Tibial artery (tissue), 4 donors: ENCODE measurements around the gene GJA5.

ENCODE experiments used
- DNase-seq, 2 donors: peaks; one replicate each; pipeline ENCODE4 v3.0.0-alpha.2; 2019
- H3K27ac ChIP-seq, 2 donors: fragments of 200-600 bp; sonication (generic) in 1 of 2; 1 replicate in 1 of 2; 2 replicates in 1 of 2; pipeline ENCODE4 v1.5.1; 2018 to 2019; ENCODE audit warnings: mild to moderate bottlenecking in 1 of 2
- H3K27me3 ChIP-seq, 2 donors: fragments of 200-600 bp; sonication (generic) in 1 of 2; one replicate each; pipeline versions ENCODE4 v1.5.1 to v1.6.0; 2016 to 2019
- H3K36me3 ChIP-seq, 3 donors: fragments of 200-600 bp; sonication (generic) in 2 of 3; one replicate each; pipeline ENCODE4 v1.5.1; 2016 to 2019; ENCODE audit warnings: mild to moderate bottlenecking in 2 of 3
- H3K4me1 ChIP-seq, 4 donors: fragments of 200-600 bp; sonication (generic) in 2 of 4; 1 replicate in 3 of 4; 2 replicates in 1 of 4; pipeline ENCODE4 v1.5.1; 2016 to 2019
- H3K4me3 ChIP-seq, 2 donors: fragments of 200-600 bp; sonication (generic) in 1 of 2; 1 replicate in 1 of 2; 2 replicates in 1 of 2; pipeline ENCODE4 v1.5.1; 2018 to 2019; ENCODE audit warnings: mild to moderate bottlenecking in 2 of 2
- H3K9me3 ChIP-seq, 3 donors: fragments of 200-600 bp; sonication (generic) in 1 of 3; one replicate each; pipeline ENCODE4 v1.5.1; 2016 to 2019
- intact Hi-C: fragments of 100-400 bp; cut with DNase I; formaldehyde crosslinking; loops from one replicate; pipeline ENCODE4 v1.15.0; 2023; ENCODE audit warnings: low total_unique reads
- TF ChIP-seq, protein P1 (sequence below), 2 experiments: fragments of 200-600 bp in 1 of 2; fragments of 450-650 bp in 1 of 2; IDR thresholded peaks; one replicate each; pipeline ENCODE4 v1.5.1; 2017 to 2019; ENCODE audit warnings: antibody characterized with exemption in 2 of 2, mild to moderate bottlenecking in 1 of 2, moderate library complexity in 1 of 2

Gene GJA5

DNA sequence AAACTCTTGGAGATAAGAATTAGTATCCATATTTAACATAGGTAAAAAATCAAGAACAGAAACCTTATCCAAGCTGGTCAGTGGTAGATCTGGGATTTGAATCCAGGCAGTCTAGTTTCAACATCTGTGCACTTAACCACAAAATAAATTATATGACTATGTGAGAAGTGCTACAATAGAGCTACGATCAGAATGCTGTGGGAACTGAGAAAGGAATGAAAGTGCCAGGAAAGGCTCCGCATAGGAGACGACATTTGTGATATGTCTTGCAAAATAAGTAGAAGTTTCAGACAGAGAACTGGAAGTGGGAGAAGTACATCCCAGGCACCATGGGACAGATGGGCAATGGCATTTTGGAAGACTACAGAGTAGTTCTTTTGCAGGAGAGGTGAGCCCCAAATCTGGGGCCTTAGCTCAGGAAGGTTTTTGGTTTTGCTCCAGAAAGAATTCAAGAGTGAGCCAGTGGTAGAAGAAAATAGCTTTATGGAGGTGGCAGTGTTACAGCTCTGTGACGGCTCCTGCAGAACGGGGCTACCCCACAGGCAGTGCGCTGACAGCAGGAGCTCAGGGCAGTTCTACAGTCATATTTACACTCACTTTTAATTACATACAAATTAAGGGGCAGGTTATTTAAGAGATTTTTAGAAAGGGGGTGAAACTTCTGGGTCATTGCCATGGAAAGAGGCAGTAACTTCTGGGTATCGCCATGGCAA lies 25.5 kb upstream of the GJA5 start:
- intact Hi-C loops, result no loop called here
- no peaks in the 10 kb centered on the region for H3K27me3 ChIP-seq
- no peak overlapping the region for H3K4me3 ChIP-seq
- TF ChIP-seq, protein P1, sequence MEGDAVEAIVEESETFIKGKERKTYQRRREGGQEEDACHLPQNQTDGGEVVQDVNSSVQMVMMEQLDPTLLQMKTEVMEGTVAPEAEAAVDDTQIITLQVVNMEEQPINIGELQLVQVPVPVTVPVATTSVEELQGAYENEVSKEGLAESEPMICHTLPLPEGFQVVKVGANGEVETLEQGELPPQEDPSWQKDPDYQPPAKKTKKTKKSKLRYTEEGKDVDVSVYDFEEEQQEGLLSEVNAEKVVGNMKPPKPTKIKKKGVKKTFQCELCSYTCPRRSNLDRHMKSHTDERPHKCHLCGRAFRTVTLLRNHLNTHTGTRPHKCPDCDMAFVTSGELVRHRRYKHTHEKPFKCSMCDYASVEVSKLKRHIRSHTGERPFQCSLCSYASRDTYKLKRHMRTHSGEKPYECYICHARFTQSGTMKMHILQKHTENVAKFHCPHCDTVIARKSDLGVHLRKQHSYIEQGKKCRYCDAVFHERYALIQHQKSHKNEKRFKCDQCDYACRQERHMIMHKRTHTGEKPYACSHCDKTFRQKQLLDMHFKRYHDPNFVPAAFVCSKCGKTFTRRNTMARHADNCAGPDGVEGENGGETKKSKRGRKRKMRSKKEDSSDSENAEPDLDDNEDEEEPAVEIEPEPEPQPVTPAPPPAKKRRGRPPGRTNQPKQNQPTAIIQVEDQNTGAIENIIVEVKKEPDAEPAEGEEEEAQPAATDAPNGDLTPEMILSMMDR (IDR thresholded peaks at IDR 0.05), result no peak
- no peaks in the 10 kb centered on the region for H3K36me3 ChIP-seq
- no peaks in the 10 kb centered on the region for H3K9me3 ChIP-seq
- no peak overlapping the region for H3K27ac ChIP-seq
- DNase-seq, result no peak
- H3K4me1 ChIP-seq, result peaks cover 0 to 32% (median 5%) of the 10 kb centered on the region in 4 donors

DNA sequence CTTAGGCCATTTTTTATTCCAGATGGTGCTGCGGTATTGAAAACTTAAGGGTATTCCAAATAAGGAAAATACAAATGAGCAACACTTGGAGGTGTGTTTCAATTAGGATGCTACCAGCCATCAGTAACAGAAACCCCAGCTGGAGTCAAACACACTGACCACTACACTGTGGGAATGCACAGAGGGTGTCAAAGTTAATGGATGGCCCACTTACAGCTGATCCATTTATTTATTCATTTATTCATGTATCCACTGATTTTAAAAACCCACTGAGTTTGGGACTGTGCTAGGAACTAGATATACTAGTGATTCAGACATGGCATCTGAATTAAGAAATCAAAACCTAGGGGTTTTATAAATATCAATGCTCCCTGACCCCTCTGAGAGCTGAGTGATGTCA lies 24.5 kb upstream of the GJA5 start:
- Histone ChIP-seq H3K27ac (no peak overlapping the region), H3K27me3 (no peaks in the 10 kb centered on the region), H3K36me3 (no peaks in the 10 kb centered on the region), H3K4me1 (peaks cover 0 to 34% (median 5%) of the 10 kb centered on the region in 4 donors), H3K4me3 (no peak overlapping the region), H3K9me3 (no peaks in the 10 kb centered on the region)
- TF ChIP-seq, protein P1 (IDR thresholded peaks at IDR 0.05), result no peak
- intact Hi-C loops, result no loop called here
- DNase-seq, result no peak

DNA sequence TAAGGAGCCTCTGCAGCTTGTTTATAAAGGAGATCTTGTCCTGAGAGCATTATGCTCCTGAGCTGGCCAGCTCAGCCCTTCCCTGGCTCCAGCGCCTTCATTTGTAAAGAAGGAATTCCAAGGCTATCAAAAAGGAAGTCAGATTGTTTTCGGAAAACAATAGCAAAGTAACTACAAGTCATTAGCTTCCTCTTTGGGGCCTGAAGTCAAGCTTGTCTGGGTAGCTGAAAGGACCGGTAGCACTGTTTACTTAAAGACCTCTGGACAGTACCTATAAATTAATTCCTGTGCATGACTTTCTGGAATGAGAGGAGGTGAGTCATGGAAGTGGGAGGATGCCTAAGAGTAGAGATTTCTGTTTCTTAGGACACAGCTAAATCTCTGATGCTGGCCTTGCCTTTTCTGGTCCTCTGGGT lies 20.7 kb upstream of the GJA5 start:
- TF ChIP-seq, protein P1 (IDR thresholded peaks at IDR 0.05), result no peak
- intact Hi-C loops, result no loop called here
- DNase-seq, result no peak
- Histone ChIP-seq H3K27ac (no peak overlapping the region), H3K4me1 (peaks cover 0 to 47% (median 12%) of the 10 kb centered on the region in 4 donors), H3K4me3 (no peak overlapping the region), H3K36me3 (no peaks in the 10 kb centered on the region), H3K27me3 (no peaks in the 10 kb centered on the region), H3K9me3 (no peaks in the 10 kb centered on the region)

DNA sequence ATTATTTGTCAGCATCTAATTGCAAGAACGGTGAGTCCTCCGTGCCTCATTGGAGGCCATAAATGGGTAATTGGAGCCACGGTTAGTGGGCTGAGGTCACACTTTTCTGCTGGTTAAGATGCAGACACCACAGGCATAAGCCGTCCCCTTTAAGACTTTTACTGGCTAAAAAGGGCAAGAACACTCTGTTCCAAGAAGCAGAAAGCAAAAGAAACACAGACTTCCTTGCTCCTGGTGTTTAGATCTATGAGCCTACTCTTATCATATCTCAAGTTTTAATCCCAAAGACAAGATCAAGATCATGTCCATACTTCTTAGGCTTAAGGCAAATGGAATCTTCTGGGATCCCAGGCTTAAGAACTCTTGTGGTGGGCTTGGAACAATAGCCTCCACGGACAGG lies 17.3 kb upstream of the GJA5 start:
- Histone ChIP-seq H3K27ac (peak overlapping the region; percentile 57 to 80), H3K4me3 (no peak overlapping the region), H3K4me1 (peaks cover 0 to 48% (median 13%) of the 10 kb centered on the region in 4 donors), H3K27me3 (no peaks in the 10 kb centered on the region), H3K9me3 (no peaks in the 10 kb centered on the region), H3K36me3 (no peaks in the 10 kb centered on the region)
- no peak for DNase-seq
- intact Hi-C loops, result loop anchor here (10.0 kb wide), 1 partner anchor 173 kb away; no protein-coding TSS in a partner anchor
- TF ChIP-seq, protein P1 (IDR thresholded peaks at IDR 0.05), result no peak

DNA sequence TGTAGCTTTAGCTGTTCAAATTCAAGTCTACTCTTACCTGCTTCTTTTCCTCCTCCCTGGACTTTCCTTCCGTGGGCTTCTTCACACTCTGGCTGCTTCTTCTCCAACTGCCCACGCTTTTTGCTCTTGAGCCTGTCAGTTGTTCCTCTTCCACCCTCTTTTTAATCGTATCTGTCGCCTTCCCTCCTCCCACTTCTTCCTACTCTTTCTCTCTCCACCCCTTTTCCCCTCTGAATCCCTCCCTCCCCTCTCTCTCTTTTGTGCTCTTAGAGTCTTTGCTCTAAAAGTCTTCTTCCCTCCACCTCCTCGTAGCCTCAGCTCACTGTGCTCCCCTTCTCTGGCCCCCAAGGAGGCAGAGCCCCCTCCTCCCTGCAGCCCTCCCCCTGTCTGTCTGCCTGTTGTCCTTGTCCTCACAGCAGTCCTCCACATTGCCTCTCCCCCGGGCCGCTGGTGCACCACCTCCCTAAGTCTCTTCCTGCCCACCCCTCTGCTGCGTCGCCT lies 12.9 kb upstream of the GJA5 start:
- no peak for DNase-seq
- H3K4me3 ChIP-seq, result peak overlapping the region; percentile 52 to 57
- TF ChIP-seq, protein P1 (IDR thresholded peaks at IDR 0.05), result no peak
- H3K27ac ChIP-seq, result peak overlapping the region; percentile 86 to 89
- no peaks in the 10 kb centered on the region for H3K27me3 ChIP-seq
- H3K9me3 ChIP-seq, result no peaks in the 10 kb centered on the region
- intact Hi-C loops, result loop anchor here (10.0 kb wide), 1 partner anchor 168 kb away; no protein-coding TSS in a partner anchor
- H3K4me1 ChIP-seq, result peaks cover 0 to 70% (median 46%) of the 10 kb centered on the region in 4 donors
- H3K36me3 ChIP-seq, result no peaks in the 10 kb centered on the region
